Astrocyte of the spinal cord (primary cell): ENCODE data around the gene FBXO17.

Experiments used
- DNase-seq: peaks from one replicate; pipeline ENCODE4 v3.0.0; 2011; ENCODE audit warnings: low read depth, low spot score
- H3K4me3 ChIP-seq: 2 replicates; pipeline ENCODE4 v1.5.1; 2011; ENCODE audit warnings: low read depth, mild to moderate bottlenecking, low read length, moderate library complexity
- in situ Hi-C: cut with HindIII; loops from 2 replicates; pipeline ENCODE4 v1.10.0; 2017; ENCODE audit warnings: low sequenced_read_pairs
- TF ChIP-seq, protein P1 (sequence below): IDR thresholded peaks from 2 replicates; pipeline ENCODE4 v1.5.1; 2012; ENCODE audit warnings: low read depth, mild to moderate bottlenecking, low read length, inconsistent platforms

Gene FBXO17

GRCh38 chr19:38891771-38892170 is 83.8 kb downstream of the FBXO17 start:
- in situ Hi-C loops, result no loop called here
- DNase-seq, result no peak
- no peak overlapping the region for H3K4me3 ChIP-seq
- TF ChIP-seq, protein P1, sequence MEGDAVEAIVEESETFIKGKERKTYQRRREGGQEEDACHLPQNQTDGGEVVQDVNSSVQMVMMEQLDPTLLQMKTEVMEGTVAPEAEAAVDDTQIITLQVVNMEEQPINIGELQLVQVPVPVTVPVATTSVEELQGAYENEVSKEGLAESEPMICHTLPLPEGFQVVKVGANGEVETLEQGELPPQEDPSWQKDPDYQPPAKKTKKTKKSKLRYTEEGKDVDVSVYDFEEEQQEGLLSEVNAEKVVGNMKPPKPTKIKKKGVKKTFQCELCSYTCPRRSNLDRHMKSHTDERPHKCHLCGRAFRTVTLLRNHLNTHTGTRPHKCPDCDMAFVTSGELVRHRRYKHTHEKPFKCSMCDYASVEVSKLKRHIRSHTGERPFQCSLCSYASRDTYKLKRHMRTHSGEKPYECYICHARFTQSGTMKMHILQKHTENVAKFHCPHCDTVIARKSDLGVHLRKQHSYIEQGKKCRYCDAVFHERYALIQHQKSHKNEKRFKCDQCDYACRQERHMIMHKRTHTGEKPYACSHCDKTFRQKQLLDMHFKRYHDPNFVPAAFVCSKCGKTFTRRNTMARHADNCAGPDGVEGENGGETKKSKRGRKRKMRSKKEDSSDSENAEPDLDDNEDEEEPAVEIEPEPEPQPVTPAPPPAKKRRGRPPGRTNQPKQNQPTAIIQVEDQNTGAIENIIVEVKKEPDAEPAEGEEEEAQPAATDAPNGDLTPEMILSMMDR, result no peak
